ENCODE results near the gene TMSB10. TPM values are rescaled to one million over a fixed set of nuclear protein-coding genes. Genes with fewer than 3 reads are reported as not detected.

TMSB10 gene
- total RNA-seq, 4 donors from 2014 or later = 2,239 to 4,093 (median 3,173) TPM

- 28 to 50% methylated on average over 6 to 12 of the region's 12 CpGs for WGBS, 2 donors
- Histone ChIP-seq H3K27me3 (no peaks in the 10 kb centered on the region), H3K27ac (peak overlapping the region; percentile 72 to 90 (median 86)), H3K4me3 (peak overlapping the region in 1 of 4 donors; percentile 3), H3K36me3 (no peaks in the 10 kb centered on the region), H3K4me1 (peaks cover 0 to 25% (median 6%) of the 10 kb centered on the region in 3 donors), H3K9me3 (no peaks in the 10 kb centered on the region)
- DNase-seq = no peak
- peak in 1 of 4 donors; percentile 28 for TF ChIP-seq POLR2A (IDR thresholded peaks at IDR 0.05)
- TF ChIP-seq, protein P1, sequence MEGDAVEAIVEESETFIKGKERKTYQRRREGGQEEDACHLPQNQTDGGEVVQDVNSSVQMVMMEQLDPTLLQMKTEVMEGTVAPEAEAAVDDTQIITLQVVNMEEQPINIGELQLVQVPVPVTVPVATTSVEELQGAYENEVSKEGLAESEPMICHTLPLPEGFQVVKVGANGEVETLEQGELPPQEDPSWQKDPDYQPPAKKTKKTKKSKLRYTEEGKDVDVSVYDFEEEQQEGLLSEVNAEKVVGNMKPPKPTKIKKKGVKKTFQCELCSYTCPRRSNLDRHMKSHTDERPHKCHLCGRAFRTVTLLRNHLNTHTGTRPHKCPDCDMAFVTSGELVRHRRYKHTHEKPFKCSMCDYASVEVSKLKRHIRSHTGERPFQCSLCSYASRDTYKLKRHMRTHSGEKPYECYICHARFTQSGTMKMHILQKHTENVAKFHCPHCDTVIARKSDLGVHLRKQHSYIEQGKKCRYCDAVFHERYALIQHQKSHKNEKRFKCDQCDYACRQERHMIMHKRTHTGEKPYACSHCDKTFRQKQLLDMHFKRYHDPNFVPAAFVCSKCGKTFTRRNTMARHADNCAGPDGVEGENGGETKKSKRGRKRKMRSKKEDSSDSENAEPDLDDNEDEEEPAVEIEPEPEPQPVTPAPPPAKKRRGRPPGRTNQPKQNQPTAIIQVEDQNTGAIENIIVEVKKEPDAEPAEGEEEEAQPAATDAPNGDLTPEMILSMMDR (IDR thresholded peaks at IDR 0.05) = no peak
- intact Hi-C loops (cut with DNase I) = no loop called here
Measured at GRCh38 chr2:84946204-84947009, 41.0 kb downstream of the TMSB10 start.

GRCh38 chr2:84947010-84947593 is 41.6 kb downstream of the TMSB10 start:
- Histone ChIP-seq H3K36me3 (no peaks in the 10 kb centered on the region), H3K27me3 (no peaks in the 10 kb centered on the region), H3K4me3 (peak overlapping the region in 1 of 4 donors; percentile 3), H3K4me1 (peaks cover 0 to 25% (median 6%) of the 10 kb centered on the region in 3 donors), H3K9me3 (no peaks in the 10 kb centered on the region), H3K27ac (peak overlapping the region; percentile 72 to 90 (median 86))
- intact Hi-C loops (cut with DNase I) = no loop called here
- DNase-seq = no peak
- 89% methylated on average over 10 of the region's 10 CpGs for WGBS, 2 donors
- TF ChIP-seq, protein P1 (IDR thresholded peaks at IDR 0.05) = no peak

GRCh38 chr2:84953535-84953934 is 48.1 kb downstream of the TMSB10 start:
- no peak for DNase-seq
- peaks cover 8 to 18% (median 10%) of the 10 kb centered on the region in 3 donors for H3K4me1 ChIP-seq
- no peak overlapping the region for H3K4me3 ChIP-seq
- intact Hi-C loops (cut with DNase I) = no loop called here
- no peak overlapping the region for H3K27ac ChIP-seq
- WGBS, 2 donors = 65 to 71% methylated on average over 3 of the region's 3 CpGs
- no peaks in the 10 kb centered on the region for H3K27me3 ChIP-seq
- no peaks in the 10 kb centered on the region for H3K36me3 ChIP-seq
- TF ChIP-seq POLR2A (IDR thresholded peaks at IDR 0.05) = no peak
- TF ChIP-seq, protein P1 (IDR thresholded peaks at IDR 0.05) = no peak
- H3K9me3 ChIP-seq = no peaks in the 10 kb centered on the region

- Histone ChIP-seq H3K9me3 (no peaks in the 10 kb centered on the region), H3K27me3 (no peaks in the 10 kb centered on the region), H3K36me3 (no peaks in the 10 kb centered on the region), H3K27ac (no peak overlapping the region), H3K4me3 (no peak overlapping the region), H3K4me1 (peaks cover 8 to 26% (median 17%) of the 10 kb centered on the region in 3 donors)
- no peak for TF ChIP-seq POLR2A (IDR thresholded peaks at IDR 0.05)
- TF ChIP-seq, protein P1 (IDR thresholded peaks at IDR 0.05) = no peak
- DNase-seq = no peak
- intact Hi-C loops (cut with DNase I) = no loop called here
- WGBS, 2 donors = 93 to 98% methylated on average over 6 of the region's 6 CpGs
Measured at GRCh38 chr2:84954329-84954728, 48.9 kb downstream of the TMSB10 start.

Other genes starting within 250 kb of the TMSB10 start
- 1 to 10 TPM in 1 of 4 donors, under 1 TPM in 2, not detected in 1; 0.53 to 1.8 (median 0.76) TPM for gene TRABD2A, start 24.6 kb upstream of the TMSB10 start, total RNA-seq
- gene KCMF1, start 65.5 kb downstream of the TMSB10 start, total RNA-seq = 10 to 100 TPM; 35.6 to 50.8 (median 44.5) TPM
- gene TCF7L1, start 227.7 kb downstream of the TMSB10 start, total RNA-seq = 1 to 10 TPM in 2 of 4 donors, under 1 TPM in 2; 0.29 to 4.0 (median 1.3) TPM